GM12872 (cell line): ENCODE data around the gene HMCN2.

ENCODE experiments used
- CTCF ChIP-seq: IDR thresholded peaks from 3 replicates; pipeline ENCODE4 v1.5.1; 2011; ENCODE audit warnings: low read depth, mild to moderate bottlenecking, low read length, moderate library complexity; ENCODE audit not compliant: insufficient read depth

Gene HMCN2

DNA sequence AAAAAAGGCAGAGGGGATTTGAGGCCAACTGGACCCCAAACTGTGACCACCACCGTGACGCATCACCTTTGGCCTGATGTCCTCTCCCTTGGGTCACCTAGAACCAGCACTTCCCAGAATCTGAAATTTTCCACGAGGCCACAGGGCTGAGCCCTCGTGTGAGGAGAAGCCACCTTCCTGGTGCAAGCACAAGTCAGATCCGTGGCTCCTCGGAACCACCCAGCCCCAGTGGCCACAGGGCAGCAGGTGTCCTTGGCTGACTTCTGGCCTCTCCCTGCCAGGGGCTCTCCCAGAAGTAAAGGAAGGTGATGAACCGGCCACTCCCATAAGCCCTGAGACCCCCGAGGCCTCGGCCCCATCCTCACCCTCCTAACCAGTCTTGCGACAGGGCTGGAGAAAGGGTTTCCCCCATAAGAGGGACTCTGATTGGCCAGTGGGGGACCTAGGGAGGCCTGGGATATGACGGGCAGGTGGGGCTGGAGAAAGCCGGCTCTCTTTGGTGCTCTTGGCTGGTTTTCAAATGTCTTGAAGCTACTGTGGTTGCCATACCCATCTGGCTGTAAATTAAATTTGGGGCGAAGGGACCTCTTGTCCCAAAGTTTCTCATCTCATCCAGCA, 20.9 kb upstream of the HMCN2 start:
- no peak for TF ChIP-seq CTCF

GRCh38 chr9:130245474-130245873, 20.1 kb upstream of the HMCN2 start:
- no peak for TF ChIP-seq CTCF

DNA sequence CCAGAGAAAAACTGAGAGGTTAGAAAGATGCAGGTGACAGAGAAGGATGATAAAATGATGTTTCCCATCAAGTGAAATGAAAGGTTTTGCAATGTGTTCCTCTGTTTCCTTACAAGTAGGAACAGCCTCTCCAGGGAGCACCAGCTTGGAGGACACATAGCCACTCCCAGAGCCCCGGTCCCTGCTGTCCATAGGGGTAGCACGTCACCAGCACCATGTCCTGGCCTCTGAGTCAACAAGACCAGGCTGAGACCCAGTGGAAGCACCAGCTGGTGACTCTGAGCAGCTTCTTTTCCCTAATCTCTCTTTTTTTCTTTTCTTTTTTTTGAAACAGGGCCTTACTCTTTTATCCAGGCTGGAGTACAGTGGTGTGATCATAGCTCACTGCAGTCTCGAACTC, 19.4 kb upstream of the HMCN2 start:
- no peak for TF ChIP-seq CTCF

DNA sequence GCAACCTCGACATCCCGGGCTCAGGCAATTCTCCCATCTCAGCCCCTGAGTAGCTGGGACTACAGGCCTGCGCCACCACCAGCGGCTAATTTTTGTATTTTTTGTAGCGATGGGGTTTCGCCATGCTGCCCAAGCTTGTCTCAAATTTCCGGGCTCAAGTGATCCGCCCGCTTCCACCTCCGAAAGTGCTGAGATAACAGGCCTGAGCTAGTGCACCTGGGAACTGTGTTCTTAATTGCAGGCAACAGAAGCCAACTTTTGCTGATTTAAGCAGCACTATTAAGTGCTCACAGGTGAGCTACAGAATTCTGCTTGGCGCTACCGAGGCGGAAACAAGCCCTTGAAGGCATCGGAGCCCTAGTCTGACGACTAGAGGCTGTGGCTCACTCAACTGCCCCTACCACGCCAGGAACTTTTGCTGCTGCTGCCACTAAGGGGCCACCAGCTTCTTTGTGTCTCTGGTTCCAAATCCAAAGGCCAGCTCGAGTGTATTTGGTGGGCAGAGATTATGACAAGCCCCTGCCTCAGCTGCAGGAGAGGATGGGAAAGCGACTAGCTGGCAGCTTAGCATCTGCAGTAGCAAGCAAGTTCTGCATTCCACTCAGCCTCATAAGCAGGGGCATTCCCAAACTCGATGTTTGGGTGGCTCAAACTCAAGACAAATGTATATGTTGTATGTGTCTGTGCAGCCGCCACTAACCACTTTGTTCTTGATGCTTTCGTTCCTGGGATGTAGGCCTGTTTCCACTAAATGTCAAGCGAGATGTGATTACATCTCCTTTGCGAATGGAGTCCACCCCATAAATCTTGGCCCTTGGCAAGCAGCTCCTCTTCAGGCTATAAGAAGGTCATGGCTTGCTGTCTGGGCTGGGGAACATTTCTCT, 10.6 kb upstream of the HMCN2 start:
- TF ChIP-seq CTCF, result no peak

DNA sequence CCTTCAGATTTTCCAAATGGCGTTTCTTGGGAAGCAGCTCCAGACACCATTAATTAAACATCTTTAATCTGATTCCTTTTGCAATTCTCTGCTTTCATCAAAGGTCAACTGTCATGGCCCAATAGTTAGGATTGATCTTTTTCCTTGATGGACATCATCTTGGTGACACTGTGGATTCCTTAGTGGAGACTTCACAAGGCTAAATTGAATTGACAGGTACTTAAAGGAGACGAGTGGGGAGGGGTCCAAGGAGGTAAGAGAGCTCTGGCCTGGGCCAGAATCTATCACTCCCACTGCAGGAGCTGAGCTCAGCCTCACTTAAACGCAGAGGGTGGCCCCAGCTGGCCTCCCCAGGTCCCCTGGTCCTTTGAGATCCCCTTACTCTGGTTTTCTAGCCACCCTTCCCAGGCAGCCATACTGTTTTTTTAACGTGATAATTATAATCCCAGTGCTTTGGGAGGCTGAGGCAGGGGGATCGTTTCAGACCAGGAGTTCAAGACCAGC, 9.9 kb upstream of the HMCN2 start:
- TF ChIP-seq CTCF, result no peak

- no peak for TF ChIP-seq CTCF
These were observed 8.9 kb upstream of the HMCN2 start for GRCh38 chr9:130256644-130257043.

DNA sequence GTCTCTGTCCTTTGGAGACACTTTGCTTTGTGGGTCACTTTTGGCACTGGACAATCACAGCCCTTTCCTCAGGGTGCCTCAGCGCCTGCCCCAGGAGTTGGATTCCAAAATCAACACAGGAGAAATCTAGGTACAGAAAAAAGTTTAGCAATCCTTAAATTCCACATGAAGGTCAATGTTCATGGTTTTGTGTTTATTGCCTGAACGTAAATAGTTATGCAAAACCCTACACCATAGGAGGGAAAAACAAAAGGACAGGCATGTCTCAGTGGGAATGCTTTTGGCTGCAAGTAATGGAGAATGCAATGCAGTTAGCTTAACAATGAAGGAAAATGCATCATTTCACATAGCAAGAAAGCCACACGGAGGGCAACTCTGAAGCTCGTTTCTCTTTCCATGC, 6.5 kb upstream of the HMCN2 start:
- no peak for TF ChIP-seq CTCF
